HEK293T (cell line): ENCODE measurements around the gene PPRC1.
A peak's percentile ranks its signal among the peaks of the same experiment; 100 is the strongest.

ENCODE experiments used
- CTCF ChIA-PET: fragments of 350-600 bp; formaldehyde crosslinking; extraction: SDS; loops from one replicate; lab custom pipeline; 2021; ENCODE audit warnings: antibody characterized with exemption, inconsistent platforms; lab: Yijun Ruan, JAX
- POLR2A ChIA-PET: fragments of 350-600 bp; formaldehyde crosslinking; extraction: SDS; loops from one replicate; lab custom pipeline; 2020; ENCODE audit warnings: antibody characterized with exemption, inconsistent platforms; lab: Yijun Ruan, JAX
- DNase-seq: peaks from one replicate; pipeline ENCODE4 v3.0.0; 2012; ENCODE audit warnings: mixed read lengths; ENCODE audit errors: extremely low spot score
- ARNT ChIP-seq: fragments of 450-650 bp; IDR thresholded peaks from 2 replicates; pipeline ENCODE4 v1.6.1; 2017; ENCODE audit warnings: mild to moderate bottlenecking
- BHLHE40 ChIP-seq: fragments of 450-650 bp; IDR thresholded peaks from 2 replicates; pipeline ENCODE4 v1.6.1; 2016; ENCODE audit warnings: mild to moderate bottlenecking, moderate library complexity, borderline replicate concordance
- CTBP1 ChIP-seq: fragments of 450-650 bp; IDR thresholded peaks from 2 replicates; pipeline ENCODE4 v1.6.1; 2016; ENCODE audit warnings: borderline replicate concordance
- ELF4 ChIP-seq: fragments of 450-650 bp; IDR thresholded peaks from 2 replicates; pipeline ENCODE4 v1.6.1; 2017; ENCODE audit warnings: antibody characterized with exemption
- FOXA1 ChIP-seq: fragments of 450-650 bp; IDR thresholded peaks from 2 replicates; pipeline ENCODE4 v1.6.1; 2016; ENCODE audit warnings: mild to moderate bottlenecking
- FOXK2 ChIP-seq: fragments of 450-650 bp; IDR thresholded peaks from 2 replicates; pipeline ENCODE4 v1.6.1; 2016; ENCODE audit warnings: mild to moderate bottlenecking
- FOXM1 ChIP-seq: fragments of 450-650 bp; IDR thresholded peaks from 2 replicates; pipeline ENCODE4 v1.6.1; 2017; ENCODE audit warnings: mild to moderate bottlenecking, borderline replicate concordance
- HDGF ChIP-seq: fragments of 450-650 bp; IDR thresholded peaks from 2 replicates; pipeline ENCODE4 v1.6.1; 2017; ENCODE audit warnings: antibody characterized with exemption, borderline replicate concordance
- L3MBTL2 ChIP-seq: fragments of 450-650 bp; conservative IDR thresholded peaks from 2 replicates; pipeline ENCODE4 v1.6.1; 2016; ENCODE audit warnings: mild to moderate bottlenecking
- LEF1 ChIP-seq: fragments of 450-650 bp; IDR thresholded peaks from 2 replicates; pipeline ENCODE4 v1.6.1; 2017; ENCODE audit warnings: mild to moderate bottlenecking, borderline replicate concordance
- NFRKB ChIP-seq: fragments of 450-650 bp; IDR thresholded peaks from 2 replicates; pipeline ENCODE4 v1.6.1; 2016; ENCODE audit warnings: mild to moderate bottlenecking, moderate library complexity
- SP1 ChIP-seq: fragments of 450-650 bp; IDR thresholded peaks from 2 replicates; pipeline ENCODE4 v1.6.1; 2017
- SUZ12 ChIP-seq: fragments of 450-650 bp; IDR thresholded peaks from 2 replicates; pipeline ENCODE4 v1.6.1; 2016; ENCODE audit warnings: mild to moderate bottlenecking
- TARDBP ChIP-seq: fragments of 450-650 bp; IDR thresholded peaks from 2 replicates; pipeline ENCODE4 v1.6.1; 2016
- ZNF384 ChIP-seq: fragments of 450-650 bp; IDR thresholded peaks from 2 replicates; pipeline ENCODE4 v1.6.1; 2016
- TF ChIP-seq, protein P1 (sequence below): fragments of 450-650 bp; IDR thresholded peaks from 2 replicates; pipeline ENCODE4 v1.6.1; 2016

PPRC1 gene

DNA sequence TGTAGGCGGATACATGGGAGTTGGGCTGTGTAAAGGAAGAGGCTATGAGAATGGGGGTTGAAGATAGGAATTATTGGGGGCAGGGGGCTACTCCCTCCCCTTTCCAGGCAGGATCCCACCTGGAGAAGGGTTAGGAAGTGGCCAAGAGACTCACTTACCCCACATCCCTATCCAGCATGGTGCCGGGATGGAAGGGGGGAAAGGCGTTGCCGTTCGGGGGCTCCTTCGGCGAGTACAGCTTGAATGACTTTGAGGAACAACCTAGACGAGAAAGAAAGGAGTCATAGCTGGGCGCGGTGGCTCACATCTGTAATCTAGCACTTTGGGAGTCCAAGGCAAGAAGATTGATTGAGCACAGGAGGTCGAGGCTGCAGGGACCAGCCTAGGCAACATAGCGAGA, 21.6 kb upstream of the PPRC1 start:
- TF ChIP-seq SP1 (no peak), FOXM1 (no peak), ARNT (no peak), HDGF (no peak), SUZ12 (no peak), ELF4 (no peak), NFRKB (no peak), CTBP1 (no peak), FOXA1 (no peak)
- CTCF ChIA-PET, result no interaction called here
- POLR2A ChIA-PET, result interaction anchor here (1.2 kb wide), 1 partner anchor 293 kb away, joined by 3 read pairs; the partner anchor contains the start of gene OGA

DNA sequence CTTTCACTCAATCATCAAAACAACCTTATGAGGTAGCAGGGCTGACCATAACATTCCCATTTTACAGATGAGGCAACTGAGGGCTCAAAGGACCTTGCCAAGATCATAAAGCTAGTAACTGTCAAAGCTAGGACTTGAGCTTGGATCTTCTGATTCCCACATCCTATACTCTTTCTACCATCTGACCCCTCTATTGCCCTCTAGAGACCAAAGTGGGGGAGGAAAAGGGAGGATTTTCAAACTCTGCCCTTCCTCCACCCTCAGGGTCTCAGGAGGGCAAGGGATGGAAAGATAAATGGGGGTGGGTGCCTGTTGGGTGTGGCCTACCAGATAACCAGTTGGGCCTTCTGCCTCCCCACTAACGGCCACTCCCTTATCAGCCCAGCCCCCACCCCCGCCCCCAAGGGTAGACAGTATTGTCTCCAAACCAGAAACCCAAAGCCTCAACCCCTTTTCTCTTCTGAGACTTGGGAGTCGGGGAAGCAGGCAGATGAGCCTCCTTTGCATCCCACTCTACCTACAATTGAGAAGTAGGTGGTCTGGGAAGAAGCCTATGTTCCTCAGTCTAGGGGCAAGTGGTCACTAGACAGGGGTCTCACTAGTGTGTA, 20.5 kb upstream of the PPRC1 start:
- DNase-seq, result no peak
- CTCF ChIA-PET, result interaction anchor here (0.6 kb wide), 1 partner anchor 419 kb away, joined by 3 read pairs; no protein-coding TSS in a partner anchor
- POLR2A ChIA-PET, result interaction anchor here (1.2 kb wide), 1 partner anchor 294 kb away, joined by 3 read pairs; the partner anchor contains the start of gene OGA
- TF ChIP-seq FOXK2, result no peak
- TF ChIP-seq, protein P1, sequence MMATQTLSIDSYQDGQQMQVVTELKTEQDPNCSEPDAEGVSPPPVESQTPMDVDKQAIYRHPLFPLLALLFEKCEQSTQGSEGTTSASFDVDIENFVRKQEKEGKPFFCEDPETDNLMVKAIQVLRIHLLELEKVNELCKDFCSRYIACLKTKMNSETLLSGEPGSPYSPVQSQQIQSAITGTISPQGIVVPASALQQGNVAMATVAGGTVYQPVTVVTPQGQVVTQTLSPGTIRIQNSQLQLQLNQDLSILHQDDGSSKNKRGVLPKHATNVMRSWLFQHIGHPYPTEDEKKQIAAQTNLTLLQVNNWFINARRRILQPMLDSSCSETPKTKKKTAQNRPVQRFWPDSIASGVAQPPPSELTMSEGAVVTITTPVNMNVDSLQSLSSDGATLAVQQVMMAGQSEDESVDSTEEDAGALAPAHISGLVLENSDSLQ, result no peak
- TF ChIP-seq CTBP1, result no peak
- TF ChIP-seq FOXM1, result no peak
- no peak for TF ChIP-seq TARDBP
- no peak for TF ChIP-seq NFRKB
- no peak for TF ChIP-seq SUZ12
- no peak for TF ChIP-seq ARNT
- TF ChIP-seq BHLHE40, result no peak
- no peak for TF ChIP-seq ELF4
- TF ChIP-seq L3MBTL2, result no peak
- TF ChIP-seq ZNF384, result no peak
- TF ChIP-seq FOXA1, result no peak

More for the DNA sequence above, 21.6 kb upstream of the PPRC1 start:
- no peak for DNase-seq

DNA sequence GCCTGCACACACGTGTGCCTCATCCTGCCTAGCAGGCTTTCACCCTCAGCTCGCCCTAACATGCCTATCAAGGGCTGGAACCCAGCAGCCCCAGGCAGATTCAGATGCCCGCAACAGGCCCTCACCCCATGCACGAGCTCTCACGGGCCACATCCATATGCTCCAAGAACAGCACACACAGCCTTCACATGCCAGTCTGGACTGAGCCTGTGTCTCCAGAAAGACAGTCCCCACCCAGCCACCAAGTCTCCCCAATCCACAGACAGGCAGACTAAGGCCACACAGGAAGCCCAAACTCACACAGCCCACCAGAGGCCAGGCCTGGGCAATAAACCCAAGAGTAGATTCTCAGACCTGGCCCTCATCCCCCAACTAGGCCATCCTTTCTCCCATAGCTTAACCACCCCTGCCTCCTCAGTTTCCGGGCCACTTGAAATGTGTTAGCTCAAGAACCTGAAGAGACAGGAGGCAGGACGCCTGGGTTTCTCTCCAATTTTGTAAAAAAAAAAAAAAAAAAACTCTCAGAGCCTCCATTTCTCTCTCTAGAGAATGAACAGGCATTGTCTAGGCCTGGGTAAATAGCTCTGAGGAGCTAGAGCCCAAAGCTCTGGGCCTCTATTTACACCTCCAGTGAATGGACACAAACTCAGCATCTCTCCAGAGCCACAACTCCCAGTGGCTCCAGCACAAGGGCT, 19.4 kb upstream of the PPRC1 start:
- TF ChIP-seq FOXM1 (no peak), FOXA1 (no peak), CTBP1 (no peak), TARDBP (no peak), ELF4 (no peak), SUZ12 (no peak), ARNT (no peak), SP1 (no peak)
- ChIA-PET POLR2A (interaction anchor here (0.6 to 2.0 kb wide), 5 partner anchors 8 to 58 kb away, joined by 3 to 8 read pairs (median 6); partner anchors contain the start of gene ARMH3), CTCF (interaction anchor here (1.3 kb wide), 1 partner anchor 12 kb away, joined by 3 read pairs; no protein-coding TSS in a partner anchor)
- no peak for DNase-seq

DNA sequence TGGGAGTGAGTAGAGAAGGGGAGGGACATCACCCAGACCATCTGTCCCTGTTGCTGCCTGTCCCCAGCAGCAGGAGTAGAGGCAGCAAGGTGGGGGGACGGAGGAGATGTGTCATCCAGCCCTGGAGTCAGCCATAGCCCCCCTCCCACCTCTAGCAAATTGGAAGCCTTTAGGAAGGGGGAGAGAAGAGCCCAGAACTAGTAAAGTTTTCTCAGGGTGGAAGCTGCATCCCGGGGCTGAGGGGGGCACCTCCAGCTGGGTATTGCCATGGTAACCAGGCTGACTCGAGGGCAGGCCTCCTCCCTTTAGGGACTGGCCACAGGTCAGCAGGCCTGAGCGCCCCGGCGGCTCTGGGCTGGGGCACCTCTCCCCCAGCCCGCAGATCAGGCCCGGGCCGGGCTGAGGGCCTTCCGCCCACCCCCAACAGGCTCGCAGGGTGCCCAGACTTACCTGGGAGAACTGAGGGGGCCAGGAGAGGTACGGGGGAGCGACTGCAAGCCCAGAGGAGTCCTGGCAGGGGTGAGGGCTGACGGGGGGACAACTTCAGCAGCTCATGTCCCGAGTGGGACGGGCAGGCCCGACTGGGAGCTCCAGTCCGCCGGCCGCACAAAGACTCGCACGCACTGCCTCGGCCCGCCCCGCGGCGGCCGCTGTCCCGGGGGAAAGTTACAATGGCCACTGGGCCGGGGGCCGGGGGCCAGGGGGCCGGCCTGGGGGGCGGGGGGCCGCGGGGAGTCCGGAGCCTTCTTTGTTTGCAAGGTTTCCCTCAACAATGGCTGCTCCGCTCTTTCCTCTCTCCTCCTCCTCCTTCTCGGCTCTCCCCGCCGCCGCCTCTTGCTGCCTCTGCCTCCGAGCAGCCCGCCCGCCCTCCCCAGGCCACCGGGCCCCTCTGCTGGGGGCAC, 18.6 kb upstream of the PPRC1 start:
- TF ChIP-seq ARNT (no peak), FOXA1 (no peak), FOXK2 (no peak), NFRKB (no peak)
- TF ChIP-seq, protein P1, result no peak
- POLR2A ChIA-PET, result interaction anchor here (1.0 to 2.2 kb wide), 7 partner anchors 9 to 59 kb away, joined by 5 to 15 read pairs (median 6); partner anchors contain the start of genes ARMH3 and PPRC1
- CTCF ChIA-PET, result interaction anchor here (0.9 to 1.3 kb wide), 2 partner anchors 13 to 41 kb away, joined by 3 to 4 read pairs; no protein-coding TSS in a partner anchor
- no peak for DNase-seq

DNA sequence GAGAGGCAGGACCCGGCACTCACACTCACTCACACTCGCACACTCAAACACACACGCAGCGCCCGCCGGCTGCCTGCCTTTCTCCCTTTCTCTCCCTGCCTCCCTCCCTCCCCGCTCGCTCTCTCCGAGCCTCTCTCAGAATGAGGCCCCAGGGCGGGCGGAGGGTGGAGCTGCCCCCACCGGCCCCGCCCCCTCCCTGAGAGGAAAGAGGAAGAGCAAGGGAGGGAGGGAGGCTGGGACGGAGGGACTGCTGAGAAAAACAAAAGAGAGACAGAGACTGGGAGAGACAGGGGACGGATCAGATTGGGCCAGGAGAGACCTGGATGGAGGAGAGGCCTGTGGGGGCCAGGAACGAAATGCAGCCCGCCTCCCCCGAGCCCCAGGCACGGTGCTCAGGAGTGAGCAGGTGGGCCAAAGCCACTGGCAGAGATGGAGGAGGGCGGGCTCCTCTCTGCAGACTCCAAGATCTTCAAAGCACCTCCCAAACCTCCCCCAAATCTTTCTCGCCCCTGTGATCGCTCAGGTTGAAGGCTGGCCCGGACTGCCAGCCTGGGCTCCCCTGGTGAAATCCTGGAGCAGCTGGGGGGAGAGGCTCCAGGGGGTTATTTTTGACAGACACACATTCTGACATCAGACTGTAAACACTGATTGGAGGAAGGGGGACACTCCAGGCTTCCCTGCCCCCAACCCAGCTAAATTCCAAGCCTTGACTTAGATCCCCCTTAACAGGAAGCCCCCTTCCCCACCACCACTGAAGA, 17.8 kb upstream of the PPRC1 start:
- POLR2A ChIA-PET, result interaction anchor here (0.6 to 2.2 kb wide), 9 partner anchors 8 to 59 kb away, joined by 3 to 15 read pairs (median 5); partner anchors contain the start of genes ARMH3, NOLC1 and PPRC1
- TF ChIP-seq LEF1 (no peak), ARNT (no peak), ELF4 (no peak), SUZ12 (no peak), CTBP1 (no peak), L3MBTL2 (no peak), FOXM1 (no peak; the same call in 1 of the 2 replicates), NFRKB (no peak), FOXK2 (no peak), BHLHE40 (no peak), TARDBP (no peak)
- CTCF ChIA-PET, result interaction anchor here (0.7 to 1.2 kb wide), 3 partner anchors 17 to 527 kb away, joined by 3 to 4 read pairs (median 4); partner anchors contain the start of gene POLL
- peak; percentile 84 for DNase-seq
